ENCODE results near the gene INVS. TPM values are rescaled to one million over a fixed set of nuclear protein-coding genes. Genes with fewer than 3 reads are reported as not detected.
"Not testable (repeated sequence)": the region's sequence is repeated elsewhere in the genome, so short reads cannot be mapped to it uniquely, and the experiment has no call there.

INVS gene
- total RNA-seq, 2 donors from 2014 or later = 14.6 to 16.2 TPM

DNA sequence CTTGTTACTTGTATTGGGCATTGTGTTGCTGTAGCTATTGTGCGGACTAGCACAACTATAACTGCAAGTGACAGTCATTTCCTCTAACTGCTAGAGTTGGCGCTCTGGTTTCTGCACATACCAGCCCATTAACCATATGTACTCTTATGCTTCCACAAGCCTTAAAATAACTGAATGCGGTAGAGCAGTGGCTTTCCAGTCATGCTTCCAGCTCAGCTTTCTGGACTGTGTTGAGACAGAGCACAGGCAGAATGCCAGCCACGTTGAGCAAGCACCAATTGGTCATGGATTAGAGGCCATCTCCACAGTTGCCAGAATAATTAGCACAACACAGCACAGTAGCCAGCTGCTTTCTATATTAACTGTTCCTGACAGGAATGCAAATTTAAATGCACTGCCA, 12.2 kb downstream of the INVS start:
- peaks cover 6% of the 10 kb centered on the region for H3K4me1 Mint-ChIP-seq
- ATAC-seq (no peak), DNase-seq (no peak)
- H3K27me3 Mint-ChIP-seq = no peaks in the 10 kb centered on the region
- no peaks in the 10 kb centered on the region for H3K9me3 ChIP-seq (ENCODE audit: control insufficient read depth, low read length, poor library complexity, severe bottlenecking)
- no peaks in the 10 kb centered on the region for H3K36me3 Mint-ChIP-seq (ENCODE audit: low read depth)
- H3K27ac Mint-ChIP-seq = no peak overlapping the region
- no peak overlapping the region for H3K4me3 Mint-ChIP-seq

GRCh38 chr9:100112677-100113336, 13.8 kb downstream of the INVS start:
- H3K4me3 Mint-ChIP-seq = no peak overlapping the region
- DNase-seq (no peak), ATAC-seq (no peak)
- no peaks in the 10 kb centered on the region for H3K27me3 Mint-ChIP-seq
- no peaks in the 10 kb centered on the region for H3K9me3 ChIP-seq (ENCODE audit: control insufficient read depth, low read length, poor library complexity, severe bottlenecking)
- H3K4me1 Mint-ChIP-seq = peaks cover 6% of the 10 kb centered on the region
- no peaks in the 10 kb centered on the region for H3K36me3 Mint-ChIP-seq (ENCODE audit: low read depth)
- no peak overlapping the region for H3K27ac Mint-ChIP-seq

DNA sequence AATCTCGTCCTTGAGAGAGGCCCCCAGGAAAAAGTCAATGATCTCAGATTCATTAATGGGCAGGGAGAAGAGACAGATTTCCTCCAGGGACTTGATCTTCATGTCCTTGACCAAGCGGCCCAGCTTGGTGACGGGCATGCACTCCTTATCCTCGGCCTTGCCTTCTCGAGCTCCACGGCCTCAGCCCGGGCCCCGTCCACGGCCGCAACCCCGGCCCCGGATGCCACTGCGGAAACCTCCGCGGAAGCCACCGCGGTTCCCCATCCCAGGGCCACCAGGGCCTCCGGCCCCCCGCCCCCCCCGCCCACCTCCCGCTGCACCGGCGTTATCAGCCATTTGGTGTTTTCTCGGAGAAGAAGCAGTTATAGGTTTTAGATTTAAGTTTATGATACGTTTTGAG, 18.3 kb downstream of the INVS start:
- H3K9me3 ChIP-seq (ENCODE audit: control insufficient read depth, low read length, poor library complexity, severe bottlenecking) = no peaks in the 10 kb centered on the region
- no peaks in the 10 kb centered on the region for H3K27me3 Mint-ChIP-seq
- peaks cover 7% of the 10 kb centered on the region for H3K36me3 Mint-ChIP-seq (ENCODE audit: low read depth)
- no peak overlapping the region for H3K27ac Mint-ChIP-seq
- H3K4me3 Mint-ChIP-seq = no peak overlapping the region
- DNase-seq (no peak), ATAC-seq (no peak)
- peaks cover 11% of the 10 kb centered on the region for H3K4me1 Mint-ChIP-seq

- no peak for ATAC-seq
- H3K4me3 Mint-ChIP-seq = no peak overlapping the region
- peaks cover 7% of the 10 kb centered on the region for H3K36me3 Mint-ChIP-seq (ENCODE audit: low read depth)
- no peaks in the 10 kb centered on the region for H3K27me3 Mint-ChIP-seq
- peaks cover 8% of the 10 kb centered on the region for H3K4me1 Mint-ChIP-seq
- no peaks in the 10 kb centered on the region for H3K9me3 ChIP-seq (ENCODE audit: control insufficient read depth, low read length, poor library complexity, severe bottlenecking)
- no peak for DNase-seq
- H3K27ac Mint-ChIP-seq = no peak overlapping the region
Measured at GRCh38 chr9:100120286-100120685, 21.2 kb downstream of the INVS start.

GRCh38 chr9:100125236-100125635, 26.2 kb downstream of the INVS start:
- Mint-ChIP-seq H3K36me3 (ENCODE audit: low read depth) (peaks cover 6% of the 10 kb centered on the region), H3K4me1 (peaks cover 9% of the 10 kb centered on the region), H3K27me3 (no peaks in the 10 kb centered on the region), H3K4me3 (no peak overlapping the region), H3K27ac (peak overlapping the region; percentile 29)
- no peak for DNase-seq
- no peak for ATAC-seq
- H3K9me3 ChIP-seq (ENCODE audit: control insufficient read depth, low read length, poor library complexity, severe bottlenecking) = no peaks in the 10 kb centered on the region

DNA sequence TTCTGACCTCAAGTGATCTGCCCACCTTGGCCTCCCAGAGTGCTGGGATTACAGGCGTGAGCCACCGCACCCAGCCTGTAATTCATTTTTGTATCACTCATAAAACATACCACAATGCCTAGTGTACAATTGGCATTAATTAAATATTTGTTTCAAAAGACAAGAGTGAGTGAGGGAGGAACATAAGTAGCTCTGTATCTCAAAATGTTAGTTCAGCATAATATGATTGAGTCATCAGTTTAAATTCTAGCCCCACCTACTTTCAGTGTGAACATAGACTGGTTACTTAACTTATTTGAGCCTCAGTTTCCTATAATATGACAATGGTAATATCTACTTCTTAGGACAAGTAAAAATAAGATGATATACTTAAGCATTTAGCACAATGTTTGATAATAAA, 26.9 kb downstream of the INVS start:
- H3K9me3 ChIP-seq (ENCODE audit: control insufficient read depth, low read length, poor library complexity, severe bottlenecking) = no peaks in the 10 kb centered on the region
- H3K27ac Mint-ChIP-seq = no peak overlapping the region
- DNase-seq (no peak), ATAC-seq (no peak)
- no peaks in the 10 kb centered on the region for H3K27me3 Mint-ChIP-seq
- peaks cover 4% of the 10 kb centered on the region for H3K36me3 Mint-ChIP-seq (ENCODE audit: low read depth)
- no peak overlapping the region for H3K4me3 Mint-ChIP-seq
- peaks cover 8% of the 10 kb centered on the region for H3K4me1 Mint-ChIP-seq

DNA sequence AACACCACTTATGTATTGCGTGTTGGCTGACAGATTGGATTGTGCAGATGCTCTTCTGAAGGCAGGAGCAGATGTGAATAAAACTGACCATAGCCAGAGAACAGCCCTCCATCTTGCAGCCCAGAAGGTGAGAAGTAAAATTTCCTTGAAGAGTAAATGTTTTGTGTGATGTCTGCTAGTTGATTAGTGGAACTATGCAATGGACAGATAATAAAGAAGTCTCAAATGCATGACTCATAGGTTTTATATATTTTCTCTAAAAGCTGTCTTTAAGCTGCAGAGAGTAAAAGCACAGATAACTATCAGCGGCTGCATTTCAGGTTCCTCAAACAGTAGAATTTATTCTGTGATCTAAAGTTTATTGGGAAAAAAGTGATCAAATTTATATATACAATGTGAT, 27.4 kb downstream of the INVS start:
- H3K27ac Mint-ChIP-seq = no peak overlapping the region
- peaks cover 4% of the 10 kb centered on the region for H3K36me3 Mint-ChIP-seq (ENCODE audit: low read depth)
- no peaks in the 10 kb centered on the region for H3K9me3 ChIP-seq (ENCODE audit: control insufficient read depth, low read length, poor library complexity, severe bottlenecking)
- ATAC-seq (no peak), DNase-seq (no peak)
- H3K4me3 Mint-ChIP-seq = no peak overlapping the region
- peaks cover 8% of the 10 kb centered on the region for H3K4me1 Mint-ChIP-seq
- H3K27me3 Mint-ChIP-seq = no peaks in the 10 kb centered on the region

GRCh38 chr9:100129772-100130171, 30.7 kb downstream of the INVS start:
- Mint-ChIP-seq H3K36me3 (ENCODE audit: low read depth) (peaks cover 2% of the 10 kb centered on the region), H3K27ac (no peak overlapping the region), H3K4me3 (no peak overlapping the region), H3K27me3 (no peaks in the 10 kb centered on the region), H3K4me1 (peaks cover 5% of the 10 kb centered on the region)
- DNase-seq = no peak
- no peak for ATAC-seq
- no peaks in the 10 kb centered on the region for H3K9me3 ChIP-seq (ENCODE audit: control insufficient read depth, low read length, poor library complexity, severe bottlenecking)

GRCh38 chr9:100131216-100131615, 32.2 kb downstream of the INVS start:
- H3K4me1 Mint-ChIP-seq = peaks cover 8% of the 10 kb centered on the region
- H3K27me3 Mint-ChIP-seq = no peaks in the 10 kb centered on the region
- no peak overlapping the region for H3K27ac Mint-ChIP-seq
- DNase-seq = no peak
- no peak for ATAC-seq
- H3K36me3 Mint-ChIP-seq (ENCODE audit: low read depth) = peaks cover 2% of the 10 kb centered on the region
- H3K9me3 ChIP-seq (ENCODE audit: control insufficient read depth, low read length, poor library complexity, severe bottlenecking) = no peaks in the 10 kb centered on the region
- no peak overlapping the region for H3K4me3 Mint-ChIP-seq

DNA sequence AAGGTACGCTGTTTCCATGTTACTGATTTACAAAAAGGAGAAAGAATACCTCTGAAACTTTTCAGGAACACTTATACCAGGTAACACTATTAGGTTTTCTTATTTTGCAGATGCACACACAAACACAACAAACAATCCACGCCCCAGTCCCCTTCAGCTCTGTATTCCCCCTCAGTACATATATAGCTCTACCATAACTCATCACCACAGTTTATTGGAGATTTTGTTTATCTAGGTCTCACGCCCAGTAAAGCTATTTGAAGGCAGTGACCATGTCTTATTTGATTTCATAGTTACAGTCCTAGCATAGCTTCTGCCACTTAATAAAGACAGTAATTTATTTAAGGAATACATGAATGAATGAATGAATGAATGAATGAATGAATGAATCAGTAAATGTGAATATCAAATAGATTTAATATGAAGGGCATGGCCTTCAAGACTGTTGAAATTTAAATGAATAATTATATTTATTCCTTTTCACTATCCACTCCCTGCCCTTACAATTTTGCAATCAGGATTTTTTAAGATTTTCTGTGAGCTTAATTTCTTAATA, 32.9 kb downstream of the INVS start:
- H3K4me3 Mint-ChIP-seq = no peak overlapping the region
- no peaks in the 10 kb centered on the region for H3K9me3 ChIP-seq (ENCODE audit: control insufficient read depth, low read length, poor library complexity, severe bottlenecking)
- peaks cover 2% of the 10 kb centered on the region for H3K36me3 Mint-ChIP-seq (ENCODE audit: low read depth)
- peaks cover 8% of the 10 kb centered on the region for H3K4me1 Mint-ChIP-seq
- no peaks in the 10 kb centered on the region for H3K27me3 Mint-ChIP-seq
- DNase-seq (no peak), ATAC-seq (no peak)
- H3K27ac Mint-ChIP-seq = no peak overlapping the region

DNA sequence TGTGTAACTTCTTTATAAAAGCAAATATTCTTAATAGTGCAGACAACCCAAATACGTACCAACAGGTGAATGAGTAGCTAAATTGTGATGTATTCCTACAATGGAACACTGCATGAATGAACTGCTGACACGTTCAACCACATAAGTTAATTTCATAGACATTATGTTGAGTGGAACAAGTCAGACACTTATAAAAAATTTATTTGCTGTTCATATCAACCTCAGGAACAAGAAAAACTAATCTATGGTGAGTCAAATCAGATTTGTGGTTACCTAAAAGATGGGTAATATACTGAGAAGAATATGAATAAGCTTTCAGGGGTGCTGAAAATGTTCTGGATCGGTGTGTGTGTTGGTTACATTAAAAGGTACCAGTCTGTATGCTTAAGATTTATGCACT, 35.7 kb downstream of the INVS start:
- no peaks in the 10 kb centered on the region for H3K27me3 Mint-ChIP-seq
- no peaks in the 10 kb centered on the region for H3K9me3 ChIP-seq (ENCODE audit: control insufficient read depth, low read length, poor library complexity, severe bottlenecking)
- ATAC-seq (no peak), DNase-seq (no peak)
- H3K27ac Mint-ChIP-seq = no peak overlapping the region
- H3K4me1 Mint-ChIP-seq = peaks cover 6% of the 10 kb centered on the region
- H3K36me3 Mint-ChIP-seq (ENCODE audit: low read depth) = no peaks in the 10 kb centered on the region
- no peak overlapping the region for H3K4me3 Mint-ChIP-seq

DNA sequence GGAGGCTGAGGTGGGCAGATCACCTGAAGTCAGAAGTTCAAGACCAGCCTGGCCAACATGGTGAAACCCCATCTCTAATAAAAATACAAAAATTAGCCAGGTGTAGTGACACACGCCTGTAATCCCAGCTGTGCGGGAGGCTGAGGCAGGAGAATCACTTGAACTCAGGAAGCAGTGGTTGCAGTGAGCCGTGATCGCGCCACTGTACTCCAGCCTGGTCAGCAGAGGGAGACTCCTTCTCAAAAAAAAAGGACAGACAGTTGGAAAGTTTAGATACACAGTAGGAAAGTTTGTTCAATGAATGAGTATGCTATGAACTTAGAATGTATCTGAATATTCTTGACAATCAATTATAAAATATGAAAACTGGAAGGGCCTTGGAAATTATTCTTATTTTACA, 37.8 kb downstream of the INVS start:
- not testable (repeated sequence) for H3K27ac Mint-ChIP-seq; H3K4me1 Mint-ChIP-seq; H3K4me3 Mint-ChIP-seq; H3K27me3 Mint-ChIP-seq; H3K9me3 ChIP-seq (ENCODE audit: control insufficient read depth, low read length, poor library complexity, severe bottlenecking); H3K36me3 Mint-ChIP-seq (ENCODE audit: low read depth); DNase-seq; ATAC-seq

DNA sequence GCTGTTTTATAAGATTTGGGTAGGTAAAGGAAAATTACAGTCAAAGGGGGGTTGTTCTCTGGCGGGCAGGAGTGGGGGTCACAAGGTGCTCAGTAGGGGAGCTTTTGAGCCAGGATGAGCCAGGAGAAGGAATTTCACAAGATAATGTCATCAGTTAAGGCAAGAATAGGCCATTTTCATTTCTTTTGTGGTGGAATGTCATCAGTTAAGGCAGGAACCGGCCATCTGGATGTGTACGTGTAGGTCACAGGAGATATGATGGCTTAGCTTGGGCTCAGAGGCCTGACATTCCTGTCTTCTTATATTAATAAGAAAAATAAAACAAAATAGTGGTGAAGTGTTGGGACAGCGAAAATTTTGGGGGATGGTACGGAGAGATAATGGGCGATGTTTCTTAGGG, 41.3 kb downstream of the INVS start:
- H3K36me3 Mint-ChIP-seq (ENCODE audit: low read depth); H3K27me3 Mint-ChIP-seq; H3K4me3 Mint-ChIP-seq; DNase-seq; ATAC-seq; H3K27ac Mint-ChIP-seq; H3K9me3 ChIP-seq (ENCODE audit: control insufficient read depth, low read length, poor library complexity, severe bottlenecking); H3K4me1 Mint-ChIP-seq: not testable (repeated sequence)

GRCh38 chr9:100141862-100142261, 42.8 kb downstream of the INVS start:
- not testable (repeated sequence) for H3K36me3 Mint-ChIP-seq (ENCODE audit: low read depth); DNase-seq; ATAC-seq; H3K27ac Mint-ChIP-seq; H3K9me3 ChIP-seq (ENCODE audit: control insufficient read depth, low read length, poor library complexity, severe bottlenecking); H3K4me3 Mint-ChIP-seq; H3K27me3 Mint-ChIP-seq; H3K4me1 Mint-ChIP-seq
